PC-9 (cell line): ENCODE measurements around the gene TREML4. TPM values are rescaled to one million over a fixed set of nuclear protein-coding genes. Genes with fewer than 3 reads are reported as not detected.

Source experiments
- BruUV-seq: library from RNA; stranded (reverse); fragments of 400-500 nt; replicated peaks from 2 replicates; lab custom pipeline; 2021; lab: Mats Ljungman, UMichigan
- CTCF ChIA-PET: fragments of 300-600 bp; sonication (Branson Sonifier 250); formaldehyde crosslinking; loops from one replicate; lab custom pipeline; 2022; ENCODE audit warnings: antibody characterized with exemption; lab: Charles Lee
- POLR2A ChIA-PET: fragments of 300-600 bp; sonication (Branson Sonifier 250); formaldehyde crosslinking; loops from one replicate; lab custom pipeline; 2022; ENCODE audit warnings: antibody characterized with exemption; ENCODE audit not compliant: unreplicated experiment; lab: Charles Lee
- DNase-seq, 2 experiments: peaks; one replicate each; pipeline versions ENCODE4 v3.0.0 to v3.0.0-alpha.2; 2015 to 2022; ENCODE audit warnings: mixed read lengths in 1 of 2
- H2AFZ ChIP-seq: fragments of 200-600 bp; sonication (generic); 2 replicates; pipeline ENCODE4 v1.8.1; 2017; ENCODE audit warnings: antibody characterized with exemption
- H3F3A ChIP-seq: fragments of 200-600 bp; sonication (generic); 2 replicates; pipeline ENCODE4 v1.8.1; 2017; ENCODE audit warnings: antibody characterized with exemption, mild to moderate bottlenecking, low read depth; ENCODE audit not compliant: insufficient read depth
- H3K27ac ChIP-seq: fragments of 200-600 bp; sonication (generic); 2 replicates; pipeline ENCODE4 v1.6.1; 2016; ENCODE audit warnings: mixed run types
- H3K27me3 ChIP-seq: fragments of 200-600 bp; sonication (generic); 2 replicates; pipeline ENCODE4 v1.6.1; 2016; ENCODE audit warnings: low read depth, mixed run types; ENCODE audit not compliant: insufficient read depth
- H3K36me3 ChIP-seq: fragments of 200-600 bp; sonication (generic); 2 replicates; pipeline ENCODE4 v1.6.1; 2016; ENCODE audit warnings: low read depth, mixed run types
- H3K4me1 ChIP-seq: fragments of 200-600 bp; sonication (generic); replicated peaks from 2 replicates; pipeline ENCODE4 v1.6.1; 2016; ENCODE audit warnings: mixed run types; ENCODE audit not compliant: insufficient read depth
- H3K4me2 ChIP-seq: fragments of 200-600 bp; sonication (generic); 2 replicates; pipeline ENCODE4 v1.6.1; 2017; ENCODE audit warnings: mixed run types
- H3K4me3 ChIP-seq: fragments of 200-600 bp; sonication (generic); 2 replicates; pipeline ENCODE4 v1.6.1; 2016; ENCODE audit warnings: mixed run types
- H3K79me2 ChIP-seq: fragments of 200-600 bp; sonication (generic); 2 replicates; pipeline ENCODE4 v1.6.1; 2017; ENCODE audit warnings: low read depth, mixed run types
- H3K9me2 ChIP-seq: fragments of 200-600 bp; sonication (generic); 2 replicates; pipeline ENCODE4 v1.8.1; 2017; ENCODE audit warnings: mild to moderate bottlenecking; ENCODE audit not compliant: insufficient read depth
- H3K9me3 ChIP-seq: fragments of 200-600 bp; sonication (generic); 2 replicates; pipeline ENCODE4 v1.8.1; 2016; ENCODE audit warnings: low read depth; ENCODE audit not compliant: insufficient read depth
- H4K20me1 ChIP-seq: fragments of 200-600 bp; sonication (generic); 2 replicates; pipeline ENCODE4 v1.8.1; 2017; ENCODE audit not compliant: insufficient read depth
- EZH2 ChIP-seq: fragments of 200-600 bp; sonication (generic); IDR thresholded peaks from 2 replicates; pipeline ENCODE4 v1.8.0; 2017; ENCODE audit warnings: antibody characterized with exemption, low read depth
- intact Hi-C: fragments of 100-400 bp; cut with micrococcal nuclease; formaldehyde crosslinking; loops from one replicate; pipeline ENCODE4 v1.10.0; 2022; ENCODE audit not compliant: unreplicated experiment
- total RNA-seq: library from RNA; stranded (reverse); gene quantifications from 2 replicates; pipeline ENCODE4 v1.2.3, GENCODE V29; 2021
- TF ChIP-seq, protein P1 (sequence below): fragments of 200-600 bp; sonication (generic); conservative IDR thresholded peaks from 2 replicates; pipeline ENCODE4 v1.6.1; 2017; ENCODE audit warnings: mixed run types, antibody characterized with exemption, mild to moderate bottlenecking, moderate library complexity

Gene TREML4
- total RNA-seq, 1 experiment from 2014 or later: not detected

GRCh38 chr6:41247288-41247865 is 19.2 kb downstream of the TREML4 start:
- H2AFZ ChIP-seq: no peak overlapping the region
- no peaks in the 10 kb centered on the region for H3K9me3 ChIP-seq
- no peak overlapping the region for H3K4me3 ChIP-seq
- H3K27me3 ChIP-seq: peaks cover 37% of the 10 kb centered on the region
- no peaks in the 10 kb centered on the region for H3K9me2 ChIP-seq
- ChIA-PET POLR2A (no interaction called here), CTCF (no interaction called here)
- no peaks in the 10 kb centered on the region for H4K20me1 ChIP-seq
- H3K4me1 ChIP-seq: no peaks in the 10 kb centered on the region
- DNase-seq: no peak
- BruUV-seq: no TSS peak
- TF ChIP-seq, protein P1, sequence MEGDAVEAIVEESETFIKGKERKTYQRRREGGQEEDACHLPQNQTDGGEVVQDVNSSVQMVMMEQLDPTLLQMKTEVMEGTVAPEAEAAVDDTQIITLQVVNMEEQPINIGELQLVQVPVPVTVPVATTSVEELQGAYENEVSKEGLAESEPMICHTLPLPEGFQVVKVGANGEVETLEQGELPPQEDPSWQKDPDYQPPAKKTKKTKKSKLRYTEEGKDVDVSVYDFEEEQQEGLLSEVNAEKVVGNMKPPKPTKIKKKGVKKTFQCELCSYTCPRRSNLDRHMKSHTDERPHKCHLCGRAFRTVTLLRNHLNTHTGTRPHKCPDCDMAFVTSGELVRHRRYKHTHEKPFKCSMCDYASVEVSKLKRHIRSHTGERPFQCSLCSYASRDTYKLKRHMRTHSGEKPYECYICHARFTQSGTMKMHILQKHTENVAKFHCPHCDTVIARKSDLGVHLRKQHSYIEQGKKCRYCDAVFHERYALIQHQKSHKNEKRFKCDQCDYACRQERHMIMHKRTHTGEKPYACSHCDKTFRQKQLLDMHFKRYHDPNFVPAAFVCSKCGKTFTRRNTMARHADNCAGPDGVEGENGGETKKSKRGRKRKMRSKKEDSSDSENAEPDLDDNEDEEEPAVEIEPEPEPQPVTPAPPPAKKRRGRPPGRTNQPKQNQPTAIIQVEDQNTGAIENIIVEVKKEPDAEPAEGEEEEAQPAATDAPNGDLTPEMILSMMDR: no peak
- TF ChIP-seq EZH2: no peak
- H3K4me2 ChIP-seq: no peak overlapping the region
- no peaks in the 10 kb centered on the region for H3K36me3 ChIP-seq
- H3K27ac ChIP-seq: no peak overlapping the region
- H3F3A ChIP-seq: no peaks in the 10 kb centered on the region
- no peaks in the 10 kb centered on the region for H3K79me2 ChIP-seq
- intact Hi-C loops: no loop called here

- no TSS peak for BruUV-seq
- Histone ChIP-seq H3K4me2 (no peak overlapping the region), H3K27me3 (peaks cover 37% of the 10 kb centered on the region), H4K20me1 (no peaks in the 10 kb centered on the region), H3K9me3 (no peaks in the 10 kb centered on the region), H3K27ac (no peak overlapping the region), H3K9me2 (no peaks in the 10 kb centered on the region), H3K4me1 (no peaks in the 10 kb centered on the region), H2AFZ (no peak overlapping the region), H3K4me3 (no peak overlapping the region), H3F3A (no peaks in the 10 kb centered on the region), H3K79me2 (no peaks in the 10 kb centered on the region), H3K36me3 (no peaks in the 10 kb centered on the region)
- no peak for DNase-seq
- POLR2A ChIA-PET: no interaction called here
- no peak for TF ChIP-seq EZH2
- intact Hi-C loops: no loop called here
- CTCF ChIA-PET: no interaction called here
Measured at GRCh38 chr6:41247882-41248705, 19.9 kb downstream of the TREML4 start.

- CTCF ChIA-PET: no interaction called here
- no peaks in the 10 kb centered on the region; the same call in 1 of the 2 replicates for H3K4me1 ChIP-seq
Measured at GRCh38 chr6:41252401-41253169, 24.4 kb downstream of the TREML4 start.

More at GRCh38 chr6:41252401-41253169, 24.4 kb downstream of the TREML4 start:
- Histone ChIP-seq H3K4me3 (no peak overlapping the region), H3K9me3 (no peaks in the 10 kb centered on the region), H4K20me1 (no peaks in the 10 kb centered on the region), H3F3A (no peaks in the 10 kb centered on the region), H3K36me3 (no peaks in the 10 kb centered on the region), H3K9me2 (no peaks in the 10 kb centered on the region), H3K27me3 (peaks cover 29% of the 10 kb centered on the region), H3K27ac (no peak overlapping the region), H3K4me2 (no peak overlapping the region), H3K79me2 (no peaks in the 10 kb centered on the region), H2AFZ (no peak overlapping the region)
- BruUV-seq: no TSS peak
- no peak for DNase-seq
- intact Hi-C loops: no loop called here
- POLR2A ChIA-PET: no interaction called here
- TF ChIP-seq EZH2: no peak
- TF ChIP-seq, protein P1: no peak
